ENCODE measurements around the gene PSMB8.

The PSMB8 gene

GRCh38 chr6:32855467-32856174 is 11.8 kb upstream of the PSMB8 start:
- no peak for DNase-seq (ENCODE audit: low spot score)

DNA sequence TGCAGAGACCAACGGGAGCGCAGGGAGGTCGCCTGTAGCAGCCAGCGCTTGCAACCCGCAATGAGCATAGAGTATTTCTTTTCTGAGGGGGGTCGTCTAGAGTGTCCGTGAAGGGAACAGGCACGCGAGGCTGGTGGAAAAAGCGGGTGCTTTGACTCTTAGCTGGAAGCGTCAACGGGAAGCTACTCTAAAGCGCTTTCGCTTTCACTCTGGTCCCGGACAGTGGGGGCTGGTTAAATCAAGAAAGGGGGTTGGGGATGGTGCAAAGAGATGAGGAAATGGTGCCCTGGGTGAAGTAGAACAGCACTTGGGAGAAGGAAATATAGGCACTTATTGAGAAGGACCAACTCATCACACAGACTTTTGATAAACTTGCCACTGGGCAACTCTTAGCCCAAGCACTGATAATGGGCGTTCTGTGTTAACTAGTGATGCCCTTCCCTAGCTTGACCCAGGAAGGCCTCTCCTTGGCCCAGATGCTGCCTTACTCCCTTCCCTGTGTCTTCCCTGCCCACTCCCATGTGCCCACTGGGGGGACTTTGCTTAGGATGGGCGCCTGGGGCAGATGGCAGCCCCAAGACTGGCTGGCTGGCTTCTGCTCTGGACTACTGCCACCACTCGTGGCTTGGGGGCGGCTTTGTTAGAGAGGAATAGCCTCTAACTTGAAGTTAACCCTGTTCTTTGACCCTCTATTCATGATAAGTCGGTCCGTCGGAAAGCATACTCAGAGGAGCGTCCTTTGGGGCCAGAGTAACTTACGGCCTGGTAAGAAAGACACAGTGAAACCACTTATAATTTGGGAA is 10.7 kb upstream of the PSMB8 start:
- no peak for DNase-seq (ENCODE audit: low spot score)

DNA sequence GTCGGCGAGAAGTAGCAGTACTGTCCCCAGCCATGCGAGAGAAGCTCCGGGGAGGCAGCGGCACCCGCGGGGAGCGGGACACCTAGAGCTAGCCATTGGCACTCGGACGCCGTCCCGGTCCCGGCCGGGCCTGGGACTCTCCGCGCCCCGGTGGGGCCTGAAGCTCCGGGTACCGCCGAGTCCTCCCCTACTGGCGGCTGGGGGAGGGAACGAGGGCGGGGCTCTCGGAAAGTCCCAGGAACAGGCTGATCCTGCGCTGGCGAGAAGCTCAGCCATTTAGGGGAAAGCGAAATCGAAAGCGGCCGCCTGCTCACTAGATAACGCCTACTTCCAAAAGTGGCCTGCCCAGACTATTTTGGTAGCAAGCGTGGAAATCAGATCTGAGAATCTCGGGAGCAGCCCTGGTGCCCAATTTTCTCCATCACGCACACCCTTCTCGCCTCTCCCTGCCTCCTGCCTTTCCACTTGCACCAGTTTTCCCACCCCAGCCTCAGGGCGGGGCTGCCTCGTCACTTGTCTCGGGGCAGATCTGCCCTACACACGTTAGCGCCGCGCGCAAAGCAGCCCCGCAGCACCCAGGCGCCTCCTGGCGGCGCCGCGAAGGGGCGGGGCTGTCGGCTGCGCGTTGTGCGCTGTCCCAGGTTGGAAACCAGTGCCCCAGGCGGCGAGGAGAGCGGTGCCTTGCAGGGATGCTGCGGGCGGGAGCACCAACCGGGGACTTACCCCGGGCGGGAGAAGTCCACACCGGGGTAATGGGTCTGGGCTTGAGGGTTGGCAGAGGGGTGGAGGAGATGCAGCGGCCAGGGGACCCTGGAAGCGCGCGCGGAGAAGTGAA is 9.9 kb upstream of the PSMB8 start, which contains the start of the genes PSMB9 and TAP1:
TSS of gene PSMB9 (plus strand) at position 652 of the 835 bp plus-strand sequence. CDS start at position 690, 38 bp downstream.
TSS of gene TAP1 (minus strand) at position 164 of the 835 bp plus-strand sequence. CDS start at position 96, 68 bp downstream.
- peak; percentile 71 for DNase-seq (ENCODE audit: low spot score)

- DNase-seq (ENCODE audit: low spot score), result peak; percentile 15
Observed at GRCh38 chr6:32852844-32853540, 9.1 kb upstream of the PSMB8 start.

DNA sequence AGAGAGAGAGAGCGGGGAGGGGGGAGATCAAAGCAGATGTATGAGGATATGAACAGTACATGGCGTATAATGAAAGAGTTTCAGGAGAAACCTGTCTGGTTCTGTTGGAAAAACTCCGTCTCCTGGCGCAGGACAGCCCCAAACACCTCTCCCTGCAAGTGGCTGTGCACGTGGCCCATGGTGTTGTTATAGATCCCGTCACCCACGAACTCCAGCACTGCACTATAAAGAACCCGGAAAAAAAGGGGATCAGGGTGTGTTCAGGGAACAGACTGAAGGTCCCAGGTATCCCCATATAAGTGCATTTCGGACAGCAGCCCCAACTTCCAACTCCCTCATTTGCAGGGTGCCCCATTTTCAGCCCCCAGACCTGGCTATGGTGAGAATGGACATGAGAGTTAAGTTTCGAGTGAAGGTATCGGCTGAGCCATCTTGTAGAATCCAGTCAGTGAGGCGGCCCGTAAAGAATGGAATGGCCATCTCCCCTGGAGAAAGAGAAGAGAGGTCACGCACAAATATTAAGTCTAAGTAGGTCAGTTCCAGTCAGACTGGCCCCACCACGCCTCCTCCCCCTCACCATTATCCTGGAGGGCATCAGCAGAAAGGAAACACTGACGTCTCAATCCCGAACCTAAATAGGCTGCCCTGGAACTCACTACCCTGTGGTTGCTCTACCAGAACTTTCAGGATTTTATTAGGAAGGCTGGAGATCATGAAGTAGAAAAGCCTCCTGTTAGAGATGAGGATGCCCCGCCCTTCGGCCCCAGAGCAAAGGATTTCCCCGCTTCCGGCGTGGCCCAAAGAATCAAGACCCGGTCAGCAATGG is 8.4 kb upstream of the PSMB8 start:
- no peak for DNase-seq (ENCODE audit: low spot score)

DNA sequence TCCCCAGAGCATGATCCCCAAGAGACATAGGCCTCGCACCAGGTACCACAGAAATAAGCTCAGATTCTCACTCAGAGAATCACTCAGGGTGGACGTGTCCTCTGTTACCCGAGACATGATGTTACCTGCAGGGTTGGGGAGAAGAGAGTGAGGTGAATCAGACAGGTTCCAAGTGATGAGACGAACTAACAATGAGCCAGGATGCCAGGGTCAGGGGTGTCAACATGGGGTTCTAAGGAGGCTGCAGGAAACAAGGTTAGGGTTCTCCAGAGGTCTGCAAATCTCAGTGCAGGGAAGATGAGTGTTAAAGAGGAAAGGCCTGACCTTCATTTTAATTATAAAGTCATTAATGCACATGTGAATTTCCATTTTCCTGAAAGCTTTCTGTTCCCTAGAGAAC is 7.2 kb upstream of the PSMB8 start:
- DNase-seq (ENCODE audit: low spot score), result no peak

DNA sequence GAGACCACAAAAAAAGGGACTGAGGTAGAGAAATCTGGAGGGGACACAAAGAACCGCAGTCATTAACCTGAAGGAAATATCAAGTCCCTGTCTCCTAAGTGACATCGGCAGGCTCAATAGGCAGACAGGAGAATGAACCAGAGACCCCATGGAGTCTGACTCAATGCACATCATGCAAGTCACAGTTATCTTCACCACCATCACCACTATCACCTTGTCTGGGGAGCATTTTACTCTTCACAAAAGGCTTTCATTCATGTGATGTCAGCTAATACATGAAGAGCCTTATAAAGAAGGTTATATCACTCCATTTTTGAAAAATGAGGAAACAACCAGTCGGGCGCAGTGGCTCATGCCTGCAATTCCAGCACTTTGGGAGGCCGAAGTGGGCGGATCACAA is 5.3 kb upstream of the PSMB8 start:
- DNase-seq (ENCODE audit: low spot score), result no peak

- no peak for DNase-seq (ENCODE audit: low spot score)
Observed at GRCh38 chr6:32847795-32848194, 3.9 kb upstream of the PSMB8 start.

GRCh38 chr6:32847004-32847403 is 3.2 kb upstream of the PSMB8 start:
- no peak for DNase-seq (ENCODE audit: low spot score)

DNA sequence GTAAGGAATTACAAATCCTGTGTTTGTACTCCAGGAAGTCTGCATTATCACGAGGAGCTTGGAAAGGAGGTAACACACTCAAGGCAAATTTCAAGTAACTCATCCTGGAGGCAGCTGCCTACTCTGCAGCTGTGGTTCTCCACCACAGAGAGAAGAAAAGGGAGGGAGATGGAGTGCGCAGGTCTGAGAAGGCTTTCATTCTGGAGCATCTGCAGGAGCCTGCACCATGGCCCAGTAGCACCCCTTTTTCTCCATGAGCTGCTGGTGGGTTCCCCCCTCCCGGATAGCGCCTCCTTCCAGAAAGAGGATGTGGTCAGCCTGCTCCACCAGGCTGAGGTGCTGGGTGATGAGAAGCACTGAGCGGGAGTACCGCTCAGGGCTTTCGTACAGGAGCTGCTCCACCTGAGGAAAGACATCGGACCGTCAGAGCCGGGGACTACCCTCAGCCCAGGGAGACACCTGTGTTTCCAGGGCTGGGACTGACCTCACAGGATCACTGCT is 1.6 kb upstream of the PSMB8 start:
- DNase-seq (ENCODE audit: low spot score), result no peak

DNA sequence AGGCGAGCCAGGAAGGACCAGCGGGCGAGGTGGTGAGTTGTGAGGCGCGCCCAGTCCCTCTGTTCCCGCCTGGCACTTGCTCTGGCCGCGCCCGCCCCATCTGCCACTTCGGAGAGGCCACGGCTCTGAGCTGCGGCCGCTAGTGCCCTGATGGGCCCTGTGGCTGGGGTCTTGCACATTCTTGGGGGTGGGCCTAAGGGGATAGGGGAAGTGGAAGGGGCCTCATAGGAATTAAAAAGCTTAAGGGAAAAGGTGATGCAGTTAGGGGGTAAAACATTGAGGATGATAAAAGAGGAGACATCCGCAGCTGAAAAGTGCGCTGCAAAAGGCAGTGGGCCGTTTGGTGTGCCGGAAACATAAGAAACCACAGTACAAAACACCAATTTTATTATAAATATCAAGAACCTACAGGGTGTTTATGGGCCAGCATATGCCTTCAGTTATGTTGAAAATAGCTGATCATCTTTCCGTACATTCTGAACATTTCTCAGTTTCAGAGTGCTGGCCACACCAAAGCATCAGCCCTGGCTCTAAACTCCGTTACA is 1.1 kb upstream of the PSMB8 start:
- no peak for DNase-seq (ENCODE audit: low spot score)

DNA sequence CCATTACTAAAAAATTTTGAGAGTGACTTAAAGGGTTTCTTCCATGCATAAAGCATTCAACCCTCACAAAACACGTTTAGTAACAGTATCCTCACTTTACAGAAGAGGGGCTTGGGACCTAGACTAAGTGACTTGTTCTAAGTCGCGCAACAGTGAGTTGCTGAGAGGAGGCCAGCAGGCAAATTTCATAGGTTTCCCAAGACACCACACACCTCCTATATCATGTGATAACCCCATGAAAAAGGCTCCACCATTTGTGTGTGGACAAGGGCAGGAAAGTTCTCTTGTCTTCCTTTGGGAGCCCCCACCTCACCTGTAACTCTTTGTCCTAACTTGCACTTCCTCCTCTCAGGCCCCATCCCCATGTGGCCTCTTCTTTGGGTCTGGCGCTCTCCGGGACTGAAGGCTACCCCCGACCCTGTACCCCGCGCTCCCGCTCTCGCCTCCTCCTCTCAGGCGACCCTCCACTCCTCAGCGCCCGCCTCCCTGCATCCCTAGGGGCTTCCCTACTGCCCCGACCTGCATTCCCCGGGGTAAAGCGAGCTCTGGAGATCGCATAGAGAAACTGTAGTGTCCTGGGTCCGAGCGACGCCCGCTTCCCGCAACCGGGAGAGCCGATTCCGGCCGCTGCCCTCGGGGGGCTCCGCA is 392 bp downstream of the PSMB8 start:
- DNase-seq (ENCODE audit: low spot score), result no peak

- DNase-seq (ENCODE audit: low spot score), result no peak
Observed at GRCh38 chr6:32842690-32843089, 1.2 kb downstream of the PSMB8 start.

DNA sequence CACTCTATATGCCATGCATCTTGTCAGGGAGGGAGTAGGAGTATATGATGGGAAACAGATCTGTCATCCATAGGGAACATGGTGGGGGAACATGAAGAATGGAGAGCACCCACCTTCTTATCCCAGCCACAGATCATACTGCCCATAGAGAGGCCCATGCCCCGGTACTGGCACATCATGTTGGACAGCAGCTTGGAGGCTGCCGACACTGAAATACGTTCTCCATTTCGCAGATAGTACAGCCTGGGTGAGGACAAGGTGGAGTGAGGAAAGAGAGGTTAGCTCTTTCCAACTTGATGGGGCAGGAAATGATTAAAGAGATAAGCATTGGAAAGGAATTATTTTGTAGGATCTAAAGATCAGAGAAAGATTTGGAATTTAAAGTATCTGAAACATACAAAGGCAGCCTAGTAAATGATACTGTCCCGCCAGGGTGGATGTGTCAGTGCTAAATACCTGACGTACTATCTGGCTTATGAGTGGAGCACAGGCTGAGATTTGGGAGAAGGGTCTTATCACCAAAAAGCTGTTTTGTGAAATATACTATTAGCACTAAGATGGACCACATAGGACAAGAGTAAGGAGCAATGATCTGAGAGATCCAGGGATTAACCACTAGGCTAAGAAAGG is 1.7 kb downstream of the PSMB8 start:
- DNase-seq (ENCODE audit: low spot score), result no peak

GRCh38 chr6:32840604-32841246 is 3.1 kb downstream of the PSMB8 start:
- DNase-seq (ENCODE audit: low spot score), result no peak

- DNase-seq (ENCODE audit: low spot score), result no peak
Observed at GRCh38 chr6:32839356-32839755, 4.5 kb downstream of the PSMB8 start.

DNA sequence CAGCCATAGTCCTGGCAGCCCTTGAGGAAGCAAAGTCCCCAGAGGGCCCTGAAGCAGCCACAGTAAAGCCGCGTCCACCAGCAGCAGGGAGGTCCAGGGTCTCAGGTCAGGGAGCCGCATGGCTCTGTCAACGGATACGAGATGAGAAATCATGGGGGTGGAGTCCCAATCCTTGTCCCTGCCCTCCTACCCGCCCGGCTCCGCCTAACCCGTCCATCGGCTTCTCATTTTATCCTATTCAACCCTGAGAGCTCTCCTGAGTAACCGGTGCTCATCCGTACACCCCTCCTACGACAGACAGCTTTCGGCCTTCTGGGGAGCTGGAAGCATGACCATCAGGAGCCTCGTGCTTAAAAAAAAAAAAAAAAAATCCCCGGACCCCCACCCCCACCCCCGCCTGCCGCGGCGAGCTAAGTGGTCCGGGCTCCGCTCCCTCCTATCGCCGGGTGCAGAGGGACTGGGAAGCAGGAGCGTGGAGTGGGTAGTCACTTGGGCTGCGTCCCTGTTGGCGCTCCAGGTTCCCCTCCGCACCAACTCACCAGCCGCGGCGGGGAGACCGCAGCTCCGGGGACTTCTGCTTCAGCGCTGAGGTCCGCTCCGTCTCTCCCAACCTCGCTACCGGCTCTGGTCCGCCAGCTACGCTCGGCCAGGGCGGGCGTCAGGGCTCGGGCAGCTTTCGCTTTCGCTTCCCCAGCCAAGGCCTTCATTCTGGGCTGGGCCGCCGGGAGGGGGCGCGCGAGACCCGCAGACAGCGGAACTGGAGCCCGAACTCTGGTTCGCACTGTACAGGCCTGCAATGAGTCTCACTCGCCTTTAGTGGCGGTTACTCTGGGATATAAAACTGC is 5.5 kb downstream of the PSMB8 start, which contains the start of gene TAP2:
TSS of gene TAP2 (minus strand) at position 626 of the 845 bp plus-strand sequence. CDS start at position 120, 506 bp downstream.
- DNase-seq (ENCODE audit: low spot score), result peak; percentile 82

DNA sequence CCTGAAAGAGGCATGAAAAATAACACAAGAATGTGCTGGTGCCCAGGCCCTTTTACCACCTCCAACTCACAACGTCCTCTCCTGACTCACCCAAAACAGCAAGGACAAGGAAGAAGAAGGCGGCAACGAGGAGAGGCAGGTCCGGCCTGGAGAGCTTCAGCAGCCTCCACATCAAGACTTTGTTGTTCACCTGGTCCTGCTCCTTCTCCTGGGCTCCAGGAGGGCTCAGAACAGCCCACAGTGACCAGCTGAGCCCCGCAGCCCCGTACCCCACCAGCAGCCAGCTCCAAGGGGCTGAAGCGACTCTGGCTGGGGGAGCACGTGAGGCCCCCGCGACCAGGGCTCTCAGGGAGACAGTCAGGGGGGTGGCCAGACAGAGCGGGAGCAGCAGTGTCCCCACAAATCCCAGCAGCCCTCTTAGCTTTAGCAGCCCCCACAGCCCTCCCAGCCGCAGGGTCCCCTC is 6.2 kb downstream of the PSMB8 start:
- DNase-seq (ENCODE audit: low spot score), result no peak

Measured in HuH-7.5 (cell line).